ENCODE measurements around the gene KRT35. TPM values are rescaled to one million over a fixed set of nuclear protein-coding genes. Genes with fewer than 3 reads are reported as not detected.

The KRT35 gene
- total and polyA plus RNA-seq, 2 of the 13 experiments (the other 11 are each of a cell fraction or from before 2014, with no cell fraction given): not detected

- no peak for TF ChIP-seq ZNF609 (CRISPR knock-in tag; IDR thresholded peaks at IDR 0.05; ENCODE audit: borderline replicate concordance)
- TF ChIP-seq ZNF878 (CRISPR knock-in tag; IDR thresholded peaks at IDR 0.05): no peak
- no peak for TF ChIP-seq ZNF260 (CRISPR knock-in tag; IDR thresholded peaks at IDR 0.05; ENCODE audit: borderline replicate concordance, low read depth)
- no peak for TF ChIP-seq GRHL1 (CRISPR knock-in tag; conservative IDR thresholded peaks at IDR 0.05)
- no peak for TF ChIP-seq SRSF4 (IDR thresholded peaks at IDR 0.05; ENCODE audit: low read depth, low read length, poor library complexity, severe bottlenecking)
- TF ChIP-seq HIVEP1 (CRISPR knock-in tag; IDR thresholded peaks at IDR 0.05): no peak
- TF ChIP-seq ZNF605 (CRISPR knock-in tag; IDR thresholded peaks at IDR 0.05): no peak
- no peak for TF ChIP-seq MAX (IDR thresholded peaks at IDR 0.05)
- TF ChIP-seq ZNF678 (CRISPR knock-in tag; IDR thresholded peaks at IDR 0.05): no peak
- no peak for TF ChIP-seq ZBTB34 (CRISPR knock-in tag; IDR thresholded peaks at IDR 0.05)
- TF ChIP-seq, protein P1, sequence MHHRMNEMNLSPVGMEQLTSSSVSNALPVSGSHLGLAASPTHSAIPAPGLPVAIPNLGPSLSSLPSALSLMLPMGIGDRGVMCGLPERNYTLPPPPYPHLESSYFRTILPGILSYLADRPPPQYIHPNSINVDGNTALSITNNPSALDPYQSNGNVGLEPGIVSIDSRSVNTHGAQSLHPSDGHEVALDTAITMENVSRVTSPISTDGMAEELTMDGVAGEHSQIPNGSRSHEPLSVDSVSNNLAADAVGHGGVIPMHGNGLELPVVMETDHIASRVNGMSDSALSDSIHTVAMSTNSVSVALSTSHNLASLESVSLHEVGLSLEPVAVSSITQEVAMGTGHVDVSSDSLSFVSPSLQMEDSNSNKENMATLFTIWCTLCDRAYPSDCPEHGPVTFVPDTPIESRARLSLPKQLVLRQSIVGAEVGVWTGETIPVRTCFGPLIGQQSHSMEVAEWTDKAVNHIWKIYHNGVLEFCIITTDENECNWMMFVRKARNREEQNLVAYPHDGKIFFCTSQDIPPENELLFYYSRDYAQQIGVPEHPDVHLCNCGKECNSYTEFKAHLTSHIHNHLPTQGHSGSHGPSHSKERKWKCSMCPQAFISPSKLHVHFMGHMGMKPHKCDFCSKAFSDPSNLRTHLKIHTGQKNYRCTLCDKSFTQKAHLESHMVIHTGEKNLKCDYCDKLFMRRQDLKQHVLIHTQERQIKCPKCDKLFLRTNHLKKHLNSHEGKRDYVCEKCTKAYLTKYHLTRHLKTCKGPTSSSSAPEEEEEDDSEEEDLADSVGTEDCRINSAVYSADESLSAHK (CRISPR knock-in tag; IDR thresholded peaks at IDR 0.05; ENCODE audit: borderline replicate concordance): no peak
- no peak for TF ChIP-seq MTF1 (CRISPR knock-in tag; IDR thresholded peaks at IDR 0.05)
- TF ChIP-seq MAFF (IDR thresholded peaks at IDR 0.05; ENCODE audit: low read depth, low read length): no peak
- no peak for TF ChIP-seq ZNF224 (CRISPR knock-in tag; IDR thresholded peaks at IDR 0.05)
- TF ChIP-seq, protein P2, sequence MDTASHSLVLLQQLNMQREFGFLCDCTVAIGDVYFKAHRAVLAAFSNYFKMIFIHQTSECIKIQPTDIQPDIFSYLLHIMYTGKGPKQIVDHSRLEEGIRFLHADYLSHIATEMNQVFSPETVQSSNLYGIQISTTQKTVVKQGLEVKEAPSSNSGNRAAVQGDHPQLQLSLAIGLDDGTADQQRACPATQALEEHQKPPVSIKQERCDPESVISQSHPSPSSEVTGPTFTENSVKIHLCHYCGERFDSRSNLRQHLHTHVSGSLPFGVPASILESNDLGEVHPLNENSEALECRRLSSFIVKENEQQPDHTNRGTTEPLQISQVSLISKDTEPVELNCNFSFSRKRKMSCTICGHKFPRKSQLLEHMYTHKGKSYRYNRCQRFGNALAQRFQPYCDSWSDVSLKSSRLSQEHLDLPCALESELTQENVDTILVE (CRISPR knock-in tag; IDR thresholded peaks at IDR 0.05): no peak
- TF ChIP-seq FOXA3 (CRISPR knock-in tag; IDR thresholded peaks at IDR 0.05): no peak
Observed at GRCh38 chr17:41496803-41497484, 16.0 kb upstream of the KRT35 start (continued).
